ENCODE results near the gene TBL3.
A peak's percentile ranks its signal among the peaks of the same experiment; 100 is the strongest.
"Not testable (repeated sequence)": the region's sequence is repeated elsewhere in the genome, so short reads cannot be mapped to it uniquely, and the experiment has no call there.

The TBL3 gene

DNA sequence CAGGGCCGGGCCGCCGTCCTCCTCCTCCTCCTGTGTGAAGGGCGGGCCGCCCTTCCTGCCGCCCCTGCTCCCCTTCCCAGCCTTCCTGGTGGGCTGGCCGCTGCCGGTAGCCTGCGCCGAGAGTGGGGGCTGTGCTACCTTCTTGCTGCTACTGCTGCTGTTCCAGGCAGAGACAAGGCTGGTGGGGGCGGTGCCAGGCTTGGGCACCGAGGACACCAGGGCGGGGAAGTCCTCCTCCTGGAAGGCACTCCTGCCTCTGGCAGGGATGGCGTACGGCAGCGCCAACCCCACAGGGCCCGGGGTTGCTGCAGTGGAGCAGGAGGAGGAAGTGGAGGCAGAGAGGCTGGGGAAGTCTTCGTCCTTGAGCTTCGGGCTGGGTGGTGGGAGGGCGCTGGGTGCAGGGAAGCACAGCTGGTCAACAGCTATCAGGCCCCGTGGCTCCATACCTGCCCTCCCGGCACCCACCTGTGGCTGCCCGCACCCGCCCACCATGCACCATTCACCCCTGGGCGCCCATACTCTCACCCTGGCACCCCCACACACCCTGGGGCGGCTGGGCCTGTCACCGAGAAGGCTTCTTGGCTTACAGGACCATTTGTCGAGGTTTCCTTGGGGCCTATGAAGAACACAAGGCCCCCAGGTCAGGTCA is 28.1 kb downstream of the TBL3 start:
- DNase-seq (ENCODE audit: low read depth), result no peak

DNA sequence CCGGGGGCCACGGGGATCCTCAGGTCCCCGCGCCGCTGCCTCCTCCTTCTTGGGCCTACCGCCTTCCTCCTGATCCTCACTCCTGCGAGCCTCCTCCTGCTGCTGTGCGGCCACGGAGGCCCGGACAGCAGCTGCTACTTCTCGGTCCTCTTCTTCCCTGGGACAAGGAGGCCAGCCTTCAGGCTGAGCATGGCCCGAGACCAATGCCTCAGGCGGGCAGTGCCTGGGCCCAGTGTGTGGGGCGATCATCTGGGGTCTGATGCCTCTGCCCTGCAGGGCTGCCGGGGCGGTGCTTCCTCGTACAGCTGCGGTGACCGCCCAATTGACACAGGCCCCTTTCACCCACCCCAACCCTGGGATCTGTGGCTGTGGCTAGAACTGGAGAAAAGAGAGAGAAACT is 29.2 kb downstream of the TBL3 start:
- DNase-seq (ENCODE audit: low read depth), result no peak

DNA sequence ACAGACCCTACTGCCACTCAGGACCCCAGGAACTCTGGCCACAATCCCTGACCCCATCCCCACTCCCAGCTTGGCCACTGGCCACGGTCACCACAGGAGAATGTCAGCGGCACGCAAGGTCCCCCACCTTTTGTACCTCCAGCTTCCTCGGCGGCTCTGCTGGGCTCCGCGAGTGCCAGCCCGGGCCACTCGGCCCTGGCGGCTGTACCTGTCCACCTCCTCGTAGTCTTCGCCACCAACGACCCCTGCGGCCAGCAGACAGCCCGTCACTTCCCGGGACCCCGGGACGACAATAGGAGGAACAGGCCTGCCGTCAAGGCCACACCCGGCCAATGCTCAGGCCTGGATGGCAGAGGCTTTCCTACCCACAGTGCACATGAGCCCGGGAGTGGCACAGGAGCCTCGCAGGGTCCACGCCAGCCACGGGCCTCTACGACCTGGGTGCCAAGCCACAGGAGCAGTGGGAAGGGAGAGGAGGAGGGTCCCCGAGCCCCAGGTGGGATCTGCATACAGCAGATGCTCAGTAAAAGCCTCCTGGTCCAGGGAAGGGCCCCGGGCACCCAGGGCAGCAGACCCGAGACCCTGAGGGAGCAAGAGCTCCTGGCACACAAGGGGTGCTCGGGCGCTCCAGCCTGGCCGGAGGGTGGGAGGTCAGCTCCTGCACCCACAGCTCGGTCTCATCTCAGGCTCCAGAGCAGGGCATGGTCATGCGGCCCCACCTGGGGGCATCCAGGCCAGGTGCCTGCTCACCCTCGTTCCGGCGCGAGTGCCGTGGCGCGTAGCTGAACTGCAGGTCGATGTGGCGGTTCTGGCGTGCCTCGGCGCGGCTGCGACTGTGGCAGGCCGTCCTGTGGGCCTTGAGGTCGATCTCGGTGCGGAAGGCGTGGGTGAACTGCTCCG is 29.9 kb downstream of the TBL3 start:
- no peak for DNase-seq (ENCODE audit: low read depth)

- no peak for DNase-seq (ENCODE audit: low read depth)
Observed at GRCh38 chr16:2002406-2003230, 30.8 kb downstream of the TBL3 start.

DNA sequence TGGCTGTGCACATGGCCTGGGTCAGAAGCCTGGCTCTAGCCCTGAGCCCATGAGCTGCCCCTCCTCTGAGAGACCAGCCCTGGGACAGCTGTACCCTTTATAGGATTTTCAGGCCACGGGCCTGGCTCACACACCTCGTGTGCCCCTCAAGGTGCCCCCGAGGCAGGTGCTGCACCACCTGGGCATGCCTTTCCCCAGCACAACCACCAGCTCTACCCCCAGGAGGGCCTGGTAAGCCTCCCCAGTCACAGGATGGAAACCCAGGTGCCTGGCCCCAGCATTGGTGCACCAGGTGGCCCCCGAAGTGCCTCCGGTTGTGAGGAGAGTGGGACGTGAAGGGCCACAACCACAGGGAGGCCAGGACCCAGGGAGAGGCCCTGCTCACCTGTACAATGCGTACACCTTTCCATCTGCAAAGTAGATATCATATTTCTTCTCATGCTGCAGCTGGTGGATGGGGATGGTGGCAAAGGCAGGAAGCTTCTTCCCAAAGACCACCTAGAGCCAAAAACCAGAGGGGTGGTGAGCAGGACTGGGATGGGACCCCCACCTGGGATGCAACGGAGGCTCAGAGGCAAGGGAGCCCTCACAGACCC is 31.5 kb downstream of the TBL3 start:
- DNase-seq (ENCODE audit: low read depth), result no peak

- peak; percentile 91 for DNase-seq (ENCODE audit: low read depth)
Observed at GRCh38 chr16:2003827-2004641, 32.2 kb downstream of the TBL3 start.

DNA sequence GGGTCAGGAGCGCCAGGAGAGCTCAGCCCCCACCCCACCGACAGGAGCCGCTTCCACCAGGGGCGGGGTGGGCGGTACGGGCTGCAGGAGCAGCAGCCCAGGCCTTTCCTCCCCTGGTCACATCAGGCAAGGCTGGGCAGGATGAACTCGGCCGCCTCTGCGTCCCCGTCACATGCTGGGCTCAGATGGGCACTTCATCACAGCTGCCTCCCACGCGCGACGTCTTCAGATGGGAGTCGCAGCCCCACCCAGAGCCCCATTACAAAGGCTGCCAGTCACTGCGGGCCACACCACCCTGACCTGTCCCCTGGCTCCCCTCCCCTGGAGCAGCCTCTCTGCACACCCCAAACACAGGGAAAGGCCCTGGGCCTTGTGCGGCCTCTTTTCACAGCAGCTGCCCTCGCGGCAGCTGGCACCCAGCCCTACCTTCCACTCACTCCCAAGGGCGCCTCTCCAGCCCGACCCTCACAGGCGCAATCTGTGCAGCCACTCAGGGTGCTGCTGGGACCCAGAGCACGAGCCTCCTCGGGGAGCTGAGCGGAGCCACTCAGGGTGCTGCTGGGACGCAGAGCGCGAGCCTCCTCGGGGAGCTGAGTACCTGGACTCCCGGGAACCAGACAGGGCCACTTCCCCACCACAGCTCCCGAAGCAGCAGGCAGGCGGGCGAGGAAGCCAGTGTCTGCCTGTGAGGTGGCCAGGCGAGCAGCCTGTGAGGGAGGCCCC is 33.1 kb downstream of the TBL3 start:
- DNase-seq (ENCODE audit: low read depth), result no peak

DNA sequence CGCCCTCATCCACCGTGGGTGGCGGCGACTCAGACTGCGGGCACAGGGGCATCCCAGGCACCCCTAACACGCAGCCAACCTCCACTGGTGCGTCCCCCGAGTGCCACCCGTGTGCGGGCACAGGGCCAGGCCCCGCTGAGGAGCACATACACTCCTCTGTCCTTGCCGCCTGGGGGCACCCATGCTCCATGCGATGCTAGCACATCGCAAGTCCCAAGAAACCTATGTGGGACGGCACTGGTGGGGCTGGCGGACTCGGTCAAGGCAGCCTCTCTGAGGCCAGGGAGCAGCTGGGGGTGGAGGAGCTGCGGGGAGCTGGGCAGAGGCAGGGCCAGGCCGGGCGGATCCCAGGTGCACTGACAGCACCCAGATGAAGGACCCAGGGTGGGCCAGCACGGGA is 33.8 kb downstream of the TBL3 start:
- no peak for DNase-seq (ENCODE audit: low read depth)

DNA sequence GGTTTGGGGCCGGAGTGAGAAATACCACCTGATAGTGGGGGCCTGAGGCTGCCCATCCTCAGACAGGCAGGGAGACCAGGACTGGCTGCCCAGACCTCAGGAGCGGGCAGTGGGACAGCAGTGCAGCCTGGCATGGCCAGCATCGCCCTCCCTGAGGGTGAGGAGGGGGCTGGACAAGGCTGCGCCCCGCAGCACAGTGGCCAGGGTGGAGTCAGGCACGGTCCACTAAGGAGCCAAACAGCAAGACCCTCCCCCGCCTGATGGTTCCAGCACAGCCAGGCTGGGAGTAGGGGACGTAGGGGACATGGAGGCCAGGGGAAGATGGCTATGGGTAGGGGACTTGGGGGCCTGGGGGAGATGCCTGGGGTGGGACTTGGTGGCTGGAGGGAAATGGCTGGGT is 34.5 kb downstream of the TBL3 start:
- DNase-seq (ENCODE audit: low read depth), result no peak

GRCh38 chr16:2007081-2007836 is 35.4 kb downstream of the TBL3 start:
- DNase-seq (ENCODE audit: low read depth), result no peak

DNA sequence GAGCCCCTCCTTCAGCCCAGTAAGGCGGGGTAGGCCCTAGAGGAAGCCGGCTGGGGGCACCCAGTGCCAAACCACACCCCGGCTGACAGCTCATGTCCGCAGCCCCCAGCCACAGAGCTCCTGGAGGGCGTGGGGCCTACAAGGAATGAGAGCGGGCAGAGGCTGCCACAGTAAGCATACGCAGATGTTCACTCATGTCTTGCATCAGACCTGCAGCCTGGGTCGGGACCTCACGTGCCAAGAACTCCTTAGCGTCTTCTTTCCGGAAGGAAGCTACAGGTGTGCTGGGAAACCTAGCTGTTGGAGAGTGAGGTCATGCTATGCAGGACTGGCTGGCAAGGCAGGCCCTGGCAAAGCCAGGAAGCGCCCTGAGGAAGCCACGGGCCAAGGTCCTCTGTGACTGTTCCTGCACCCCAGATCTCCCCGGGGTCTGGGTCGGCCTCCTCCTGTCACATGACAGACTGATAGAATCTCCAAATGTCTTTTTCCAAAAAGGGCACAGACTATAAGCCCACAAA is 36.2 kb downstream of the TBL3 start:
- DNase-seq (ENCODE audit: low read depth), result no peak

DNA sequence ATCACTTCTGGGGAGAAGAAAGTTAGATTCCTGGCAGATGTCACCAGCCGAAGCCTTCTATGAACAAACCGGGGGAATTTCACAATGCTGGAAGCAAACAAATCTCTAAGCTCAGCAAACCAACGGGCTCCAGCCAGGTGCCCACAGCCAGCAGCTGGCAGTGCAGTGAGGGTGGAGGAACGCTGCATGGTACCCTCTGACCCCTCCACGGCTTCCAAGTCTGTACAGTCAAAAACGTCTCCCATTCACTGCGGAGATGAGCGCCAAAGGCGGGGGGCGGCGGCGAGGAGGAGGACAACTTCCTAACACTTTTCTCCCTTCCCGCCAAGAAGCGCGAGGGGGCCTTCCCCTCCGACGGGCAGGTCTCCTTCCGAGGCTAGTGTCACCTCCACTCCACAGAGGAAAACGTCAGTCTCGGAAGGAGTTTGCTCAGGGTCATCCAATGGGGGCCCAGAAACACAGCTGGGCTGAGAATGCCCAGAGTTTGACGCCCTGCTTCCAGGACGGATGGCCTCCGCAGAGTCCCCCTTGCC is 36.8 kb downstream of the TBL3 start:
- peak; percentile 42 for DNase-seq (ENCODE audit: low read depth)

GRCh38 chr16:2009164-2009711 is 37.4 kb downstream of the TBL3 start:
- no peak for DNase-seq (ENCODE audit: low read depth)

DNA sequence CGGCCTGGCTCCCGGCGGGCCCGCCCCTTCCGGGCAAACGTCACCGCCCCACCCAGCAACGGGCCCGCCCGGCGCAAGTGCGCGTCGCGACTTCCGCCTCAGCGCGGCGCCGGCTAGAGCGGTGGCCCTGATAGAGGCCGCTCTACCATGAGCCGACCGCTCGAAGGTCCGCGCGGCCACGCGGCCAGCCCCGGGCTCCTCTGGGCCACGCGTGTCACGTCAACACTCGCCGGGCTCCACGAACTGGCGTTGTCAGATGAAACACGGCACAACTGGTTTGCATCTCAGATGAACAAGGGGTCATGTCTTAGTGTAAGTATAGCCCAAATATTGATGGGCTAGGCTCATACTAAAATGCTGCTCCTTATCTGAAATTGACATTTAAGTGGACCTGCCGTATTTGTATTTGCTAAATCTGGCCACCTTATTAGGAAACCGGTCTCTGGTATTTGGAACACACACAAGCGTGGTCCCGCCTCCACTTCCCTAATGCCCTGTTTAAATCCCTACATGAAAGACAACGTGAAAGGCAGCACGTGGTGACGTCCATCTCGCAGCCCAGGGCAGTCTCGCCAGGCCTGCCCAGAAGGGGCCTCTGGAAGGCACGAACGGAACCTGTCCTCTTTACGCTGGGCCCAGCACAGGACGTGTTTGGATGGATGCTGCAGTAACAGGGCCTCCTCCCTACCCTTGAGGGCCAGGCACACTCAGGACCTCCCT is 38.1 kb downstream of the TBL3 start, which contains the start of gene ZNF598:
ZNF598 (minus strand) TSS at position 31 of the 720 bp plus-strand sequence.
- DNase-seq (ENCODE audit: low read depth), result peak; percentile 81

DNA sequence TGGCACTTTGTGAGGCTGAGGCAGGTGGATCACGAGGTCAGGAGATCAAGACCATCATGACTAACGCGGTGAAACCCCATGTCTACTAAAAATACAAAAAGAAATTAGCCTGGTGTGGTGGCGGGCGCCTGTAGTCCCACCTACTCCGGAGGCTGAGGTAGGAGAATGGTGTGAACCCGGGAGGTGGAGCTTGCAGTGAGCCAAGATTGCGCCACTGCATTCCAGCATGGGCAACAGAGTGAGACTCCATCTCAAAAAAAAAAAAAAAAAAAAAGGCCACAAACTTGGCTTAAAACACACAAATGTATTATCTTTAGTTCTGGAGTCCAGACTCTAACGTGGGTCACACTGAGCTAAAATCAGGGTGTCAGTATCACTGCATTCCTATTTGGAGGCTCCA is 39.9 kb downstream of the TBL3 start:
- not testable (repeated sequence) for DNase-seq (ENCODE audit: low read depth)

- no peak for DNase-seq (ENCODE audit: low read depth)
Observed at GRCh38 chr16:2013527-2013926, 41.7 kb downstream of the TBL3 start.

GRCh38 chr16:2015117-2015946 is 43.5 kb downstream of the TBL3 start:
- DNase-seq (ENCODE audit: low read depth), result no peak

GRCh38 chr16:2015947-2016208 is 44.0 kb downstream of the TBL3 start:
- DNase-seq (ENCODE audit: low read depth), result no peak

All from activated T-cell treated with anti-CD3 and anti-CD28 coated beads for 48 hours (primary cell).